ENCODE data around the gene TSKU.

DNA sequence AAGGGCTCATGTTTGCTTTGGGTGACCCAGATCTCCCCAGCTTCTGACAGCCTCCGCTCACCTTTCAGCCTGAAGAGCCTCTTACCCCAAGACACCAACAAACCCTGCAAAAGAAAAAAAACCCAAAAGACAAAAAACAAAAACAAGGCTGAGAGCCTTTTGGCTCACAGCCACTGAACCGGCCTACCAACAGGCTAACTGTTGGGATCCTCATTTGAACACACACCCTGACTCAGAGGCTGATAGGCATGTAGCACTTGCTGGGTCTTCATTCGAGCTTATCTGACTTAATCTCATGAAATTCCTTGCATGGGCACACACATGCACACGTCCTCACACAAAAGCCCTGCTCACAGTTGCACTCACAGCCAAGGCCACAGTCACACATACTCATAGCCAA is 22.9 kb upstream of the TSKU start:
- TF ChIP-seq, protein P1, sequence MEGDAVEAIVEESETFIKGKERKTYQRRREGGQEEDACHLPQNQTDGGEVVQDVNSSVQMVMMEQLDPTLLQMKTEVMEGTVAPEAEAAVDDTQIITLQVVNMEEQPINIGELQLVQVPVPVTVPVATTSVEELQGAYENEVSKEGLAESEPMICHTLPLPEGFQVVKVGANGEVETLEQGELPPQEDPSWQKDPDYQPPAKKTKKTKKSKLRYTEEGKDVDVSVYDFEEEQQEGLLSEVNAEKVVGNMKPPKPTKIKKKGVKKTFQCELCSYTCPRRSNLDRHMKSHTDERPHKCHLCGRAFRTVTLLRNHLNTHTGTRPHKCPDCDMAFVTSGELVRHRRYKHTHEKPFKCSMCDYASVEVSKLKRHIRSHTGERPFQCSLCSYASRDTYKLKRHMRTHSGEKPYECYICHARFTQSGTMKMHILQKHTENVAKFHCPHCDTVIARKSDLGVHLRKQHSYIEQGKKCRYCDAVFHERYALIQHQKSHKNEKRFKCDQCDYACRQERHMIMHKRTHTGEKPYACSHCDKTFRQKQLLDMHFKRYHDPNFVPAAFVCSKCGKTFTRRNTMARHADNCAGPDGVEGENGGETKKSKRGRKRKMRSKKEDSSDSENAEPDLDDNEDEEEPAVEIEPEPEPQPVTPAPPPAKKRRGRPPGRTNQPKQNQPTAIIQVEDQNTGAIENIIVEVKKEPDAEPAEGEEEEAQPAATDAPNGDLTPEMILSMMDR (IDR thresholded peaks at IDR 0.05) = no peak
- TF ChIP-seq POLR2A (IDR thresholded peaks at IDR 0.05) (no peak), POLR2AphosphoS5 (IDR thresholded peaks at IDR 0.05) (no peak)
